GM12878 (cell line): Measurements from ENCODE around the gene PRKRA. TPM values are rescaled to one million over a fixed set of nuclear protein-coding genes. Genes with fewer than 3 reads are reported as not detected.

Source experiments
- ATAC-seq: fragments of 200-7000 bp; cut with Tn5 transposase; 3 replicates; pipeline ENCODE4 v1.9.1; 2020; ENCODE audit warnings: mild to moderate bottlenecking, moderate library complexity
- BruUV-seq: library from RNA; stranded (reverse); fragments of 400-500 nt; replicated peaks from 2 replicates; lab custom pipeline; 2021; lab: Mats Ljungman, UMichigan
- CTCF ChIA-PET: fragments of 300-600 bp; sonication (Branson Sonifier 250); formaldehyde crosslinking; extraction: SDS; loops from one replicate; lab custom pipeline; 2021; ENCODE audit warnings: inconsistent platforms; lab: Yijun Ruan, JAX
- POLR2A ChIA-PET: fragments of 350-600 bp; formaldehyde crosslinking; extraction: SDS; loops from one replicate; lab custom pipeline; 2021; ENCODE audit warnings: inconsistent platforms; lab: Charles Lee
- RAD21 ChIA-PET: fragments of 300-600 bp; sonication (Branson Sonifier 250); formaldehyde crosslinking; loops from one replicate; lab custom pipeline; 2023; ENCODE audit warnings: antibody characterized with exemption; ENCODE audit not compliant: unreplicated experiment; lab: Charles Lee
- SMC1A ChIA-PET: fragments of 300-600 bp; sonication (Branson Sonifier 250); formaldehyde crosslinking; loops from one replicate; lab custom pipeline; 2023; ENCODE audit not compliant: unreplicated experiment, uncharacterized antibody; lab: Charles Lee
- DNase-seq: peaks from one replicate; pipeline ENCODE4 v3.0.0-alpha.2; 2011; ENCODE audit warnings: low read depth, low spot score
- FAIRE-seq: peaks from 3 replicates; lab custom pipeline; 2011; peaks lifted over from hg19 to GRCh38; lab: Jason Lieb, UNC
- H2AFZ ChIP-seq: 2 replicates; pipeline ENCODE4 v1.6.0; 2011; ENCODE audit warnings: low read depth, low read length, control low read depth; ENCODE audit not compliant: control insufficient read depth
- H3K27ac ChIP-seq: 2 replicates; pipeline ENCODE4 v1.5.1; 2011; ENCODE audit warnings: control low read depth; ENCODE audit not compliant: control insufficient read depth, insufficient read depth
- H3K27me3 ChIP-seq, 2 experiments: replicated peaks in 1 of 2; 2 replicates each; pipeline versions ENCODE4 v1.6.0 to v1.6.1; 2011; ENCODE audit warnings: low read length in 1 of 2; ENCODE audit not compliant: control insufficient read depth in 2 of 2, insufficient read depth in 2 of 2
- H3K36me3 ChIP-seq, 2 experiments: 2 replicates each; pipeline ENCODE4 v1.5.1; 2011; ENCODE audit warnings: low read length in 1 of 2; ENCODE audit not compliant: control insufficient read depth in 2 of 2, insufficient read depth in 2 of 2
- H3K4me1 ChIP-seq: 2 replicates; pipeline ENCODE4 v1.6.1; 2011; ENCODE audit warnings: mild to moderate bottlenecking, low read length, moderate library complexity, mixed read lengths; ENCODE audit not compliant: control insufficient read depth, insufficient read depth
- H3K4me2 ChIP-seq: 2 replicates; pipeline ENCODE4 v1.6.0; 2011; ENCODE audit warnings: control low read depth; ENCODE audit not compliant: control insufficient read depth, insufficient read depth
- H3K4me3 ChIP-seq: fragments of 200-600 bp; sonication (generic); 2 replicates; pipeline ENCODE4 v1.5.1; 2016
- H3K79me2 ChIP-seq: 2 replicates; pipeline ENCODE4 v1.6.0; 2011; ENCODE audit warnings: low read length; ENCODE audit not compliant: control insufficient read depth, insufficient read depth
- H3K9ac ChIP-seq: 2 replicates; pipeline ENCODE4 v1.8.0; 2011; ENCODE audit warnings: low read length, control low read depth, mixed read lengths; ENCODE audit not compliant: control insufficient read depth, insufficient read depth
- H3K9me3 ChIP-seq: replicated peaks from 3 replicates; pipeline ENCODE4 v1.5.1; 2011; ENCODE audit warnings: mild to moderate bottlenecking, low read length; ENCODE audit not compliant: control insufficient read depth, insufficient read depth
- H4K20me1 ChIP-seq: 2 replicates; pipeline ENCODE4 v1.6.0; 2011; ENCODE audit not compliant: control insufficient read depth, insufficient read depth
- ESRRA ChIP-seq: IDR thresholded peaks from 2 replicates; pipeline ENCODE4 v1.6.1; 2012; ENCODE audit warnings: mild to moderate bottlenecking, low read length, improper control_type of control experiment
- EZH2 ChIP-seq: IDR thresholded peaks from 2 replicates; pipeline ENCODE4 v1.6.1; 2012; ENCODE audit warnings: low read depth, mild to moderate bottlenecking, control low read depth, inconsistent platforms, low read length, borderline replicate concordance; ENCODE audit not compliant: control insufficient read depth
- HDAC6 ChIP-seq: fragments of 200-600 bp; sonication (generic); IDR thresholded peaks from one replicate; pipeline ENCODE4 v1.8.0; 2017; ENCODE audit warnings: antibody characterized with exemption; ENCODE audit not compliant: unreplicated experiment
- IRF3 ChIP-seq: fragments of 450-650 bp; IDR thresholded peaks from 2 replicates; pipeline ENCODE4 v1.6.1; 2014; ENCODE audit warnings: mild to moderate bottlenecking
- IRF4 ChIP-seq: IDR thresholded peaks from 2 replicates; pipeline ENCODE4 v1.6.1; 2011; ENCODE audit warnings: low read depth, low read length
- KAT2A ChIP-seq: conservative IDR thresholded peaks from 2 replicates; pipeline ENCODE4 v1.6.1; 2011; ENCODE audit warnings: low read depth, low read length; ENCODE audit not compliant: control insufficient read depth
- KLF5 ChIP-seq: fragments of 450-650 bp; IDR thresholded peaks from 2 replicates; pipeline ENCODE4 v1.6.1; 2014; ENCODE audit warnings: mild to moderate bottlenecking; ENCODE audit not compliant: partially characterized antibody
- MYC ChIP-seq: IDR thresholded peaks from 2 replicates; pipeline ENCODE4 v1.6.1; 2011; ENCODE audit warnings: mild to moderate bottlenecking, low read length, moderate library complexity, inconsistent platforms; ENCODE audit not compliant: insufficient read depth, insufficient replicate concordance, insufficient read length, severe bottlenecking
- PAX8 ChIP-seq: fragments of 450-650 bp; IDR thresholded peaks from 2 replicates; pipeline ENCODE4 v1.6.1; 2017; ENCODE audit warnings: mild to moderate bottlenecking, moderate library complexity
- RUNX3 ChIP-seq: IDR thresholded peaks from 2 replicates; pipeline ENCODE4 v1.6.1; 2012; ENCODE audit warnings: low read length, inconsistent platforms
- SKIL ChIP-seq: fragments of 450-650 bp; IDR thresholded peaks from 2 replicates; pipeline ENCODE4 v1.6.1; 2017; ENCODE audit warnings: mild to moderate bottlenecking, low read depth, inconsistent platforms; ENCODE audit not compliant: poor library complexity, severe bottlenecking
- SMAD1 ChIP-seq: fragments of 450-650 bp; IDR thresholded peaks from 2 replicates; pipeline ENCODE4 v1.6.1; 2018; ENCODE audit warnings: mild to moderate bottlenecking, low read depth; ENCODE audit not compliant: partially characterized antibody
- SUPT20H ChIP-seq: IDR thresholded peaks from 2 replicates; pipeline ENCODE4 v1.6.1; 2011; ENCODE audit warnings: low read depth, mild to moderate bottlenecking, low read length, moderate library complexity, borderline replicate concordance; ENCODE audit not compliant: control insufficient read depth
- SUZ12 ChIP-seq: fragments of 200-600 bp; sonication (generic); IDR thresholded peaks from one replicate; pipeline ENCODE4 v1.6.1; 2018; ENCODE audit warnings: antibody characterized with exemption, mild to moderate bottlenecking; ENCODE audit not compliant: unreplicated experiment
- TAF1 ChIP-seq: IDR thresholded peaks from 2 replicates; pipeline ENCODE4 v1.6.1; 2011; ENCODE audit warnings: mild to moderate bottlenecking, low read depth, low read length, borderline replicate concordance
- WGBS: methylation state at CpG from one replicate; pipeline ENCODE4 v1.1.6; 2016; ENCODE audit warnings: low lambda C conversion rate; ENCODE audit not compliant: insufficient replicate concordance, insufficient coverage; ENCODE audit errors: missing lambda C conversion rate; 5-methylcytosine and 5-hydroxymethylcytosine counted together
- in situ Hi-C: fragments of 300-500 bp; cut with MboI; formaldehyde crosslinking; loops from 9 replicates; pipeline ENCODE4 v1.14.3; 2018; ENCODE audit warnings: mixed read lengths
- intact Hi-C: fragments of 100-400 bp; cut with micrococcal nuclease; formaldehyde crosslinking; loops from one replicate; pipeline ENCODE4 v1.14.2; 2022; ENCODE audit not compliant: unreplicated experiment
- polyA plus RNA-seq, 11 experiments: library from polyadenylated mRNA; depleted of rRNA in 4 of 11; unstranded in 6 of 11; stranded (reverse) in 5 of 11; fragments of >200 nt; fragmentation: Nextera tagmentation in 4 of 11; fragmentation: Illumina TruSeq in 1 of 11; extraction: Ambion mirVana in 4 of 11; extraction: Trizol in 1 of 11; gene quantifications; 1 replicate in 1 of 11; 2 replicates in 10 of 11; pipeline versions ENCODE4 v1.2.1 to v1.2.3, GENCODE V29; 2011 to 2016; ENCODE audit warnings: inconsistent platforms in 2 of 11, missing spikeins in 2 of 11, low read depth in 1 of 11
- total RNA-seq, 4 experiments: library from RNA; depleted of rRNA in 3 of 4; stranded (reverse); fragments of >200 nt in 3 of 4; fragmentation: Illumina TruSeq in 1 of 4; extraction: Trizol in 1 of 4; gene quantifications; 2 replicates each; pipeline versions ENCODE4 v1.2.1 to v1.2.3, GENCODE V29; 2013 to 2021

The PRKRA gene
- total and polyA plus RNA-seq, 10 of the 15 experiments (the other 5 are each of a cell fraction or from before 2014, with no cell fraction given) = 19.1 to 75.6 (median 51.7) TPM

GRCh38 chr2:178391701-178392100 lies 59.3 kb downstream of the PRKRA start:
- Histone ChIP-seq H3K27ac (no peak overlapping the region), H3K4me3 (no peak overlapping the region), H3K27me3 (no peaks in the 10 kb centered on the region), H3K9me3 (no peaks in the 10 kb centered on the region), H3K79me2 (no peaks in the 10 kb centered on the region), H3K9ac (no peak overlapping the region), H3K4me2 (no peak overlapping the region), H2AFZ (no peak overlapping the region), H3K36me3 (no peaks in the 10 kb centered on the region), H3K4me1 (no peaks in the 10 kb centered on the region), H4K20me1 (no peaks in the 10 kb centered on the region)
- ChIA-PET POLR2A (no interaction called here), SMC1A (interaction anchor here (1.1 to 18.1 kb wide), 4 partner anchors 11 to 67 kb away, joined by 4 to 454 read pairs (median 4); no protein-coding TSS in a partner anchor), CTCF (interaction anchor here (0.6 to 19.4 kb wide), 6 partner anchors 9 to 827 kb away, joined by 3 to 702 read pairs (median 3); no protein-coding TSS in a partner anchor), RAD21 (interaction anchor here (0.7 to 2.1 kb wide), 6 partner anchors 11 to 86 kb away, joined by 3 to 7 read pairs (median 4); no protein-coding TSS in a partner anchor)
- in situ Hi-C loops = no loop called here
- WGBS = 75% methylated on average over 4 of the region's 4 CpGs
- ATAC-seq (no peak), DNase-seq (no peak), FAIRE-seq (no peak)
- intact Hi-C loops = no loop called here
- no TSS peak for BruUV-seq
- TF ChIP-seq SKIL (no peak), MYC (no peak)

GRCh38 chr2:178388287-178388686 lies 62.7 kb downstream of the PRKRA start:
- no TSS peak for BruUV-seq
- H3K4me1 ChIP-seq = no peaks in the 10 kb centered on the region
- no peak overlapping the region for H3K27ac ChIP-seq
- ChIA-PET CTCF (interaction anchor here (1.9 kb wide), 1 partner anchor 31 kb away, joined by 11 read pairs; no protein-coding TSS in a partner anchor), SMC1A (no interaction called here), POLR2A (no interaction called here), RAD21 (no interaction called here)
- H3K4me3 ChIP-seq = no peak overlapping the region
- WGBS = 69% methylated on average over 7 of the region's 7 CpGs
- intact Hi-C loops (no loop called here), in situ Hi-C loops (no loop called here)
- no peak for DNase-seq
- H3K4me2 ChIP-seq = no peak overlapping the region
- no peaks in the 10 kb centered on the region for H3K9me3 ChIP-seq
- H3K36me3 ChIP-seq = no peaks in the 10 kb centered on the region
- H2AFZ ChIP-seq = no peak overlapping the region
- TF ChIP-seq IRF3 (no peak), KAT2A (no peak), TAF1 (no peak), KLF5 (no peak), ESRRA (no peak), EZH2 (no peak), SUPT20H (no peak), HDAC6 (no peak), RUNX3 (no peak), SUZ12 (no peak), SMAD1 (no peak), IRF4 (no peak), PAX8 (no peak)
- no peaks in the 10 kb centered on the region for H3K27me3 ChIP-seq
- no peak for FAIRE-seq
- no peaks in the 10 kb centered on the region for H4K20me1 ChIP-seq
- ATAC-seq = no peak
- H3K79me2 ChIP-seq = no peaks in the 10 kb centered on the region
- no peak overlapping the region for H3K9ac ChIP-seq
